Peyer's patch (tissue), 4 donors: ENCODE results near the gene MCCC1.

ENCODE experiments used
- CTCF ChIP-seq, 6 experiments: fragments of 450-650 bp in 4 of 6; fragments of 200-600 bp in 2 of 6; sonication (generic) in 1 of 6; IDR thresholded peaks; one replicate each; pipeline ENCODE4 v1.5.1; 2017 to 2019; ENCODE audit warnings: antibody characterized with exemption in 6 of 6, mild to moderate bottlenecking in 3 of 6, moderate library complexity in 1 of 6
- POLR2A ChIP-seq, 2 donors: fragments of 450-650 bp; IDR thresholded peaks; one replicate each; pipeline ENCODE4 v1.5.1; 2017; ENCODE audit warnings: antibody characterized with exemption in 2 of 2, mild to moderate bottlenecking in 2 of 2, moderate library complexity in 2 of 2

- TF ChIP-seq POLR2A (IDR thresholded peaks at IDR 0.05): no peak
- no peak for TF ChIP-seq CTCF (IDR thresholded peaks at IDR 0.05)
Measured at GRCh38 chr3:183132409-183132808, 33.1 kb upstream of the MCCC1 start.
